Activated naive CD4-positive, alpha-beta T cell treated with anti-CD3 and anti-CD28 coated beads, Interleukin-2, amount 50 U/mL, for 16 hours (primary cell): ENCODE results near the gene PRKAG1.
A peak's percentile ranks its signal among the peaks of the same experiment; 100 is the strongest.

Experiments
- DNase-seq: peaks from one replicate; pipeline ENCODE4 v3.0.0-alpha.2; 2020

The PRKAG1 gene

GRCh38 chr12:48960834-48961233, 57.7 kb downstream of the PRKAG1 start:
- no peak for DNase-seq

GRCh38 chr12:48958049-48958388, 60.6 kb downstream of the PRKAG1 start:
- DNase-seq, result no peak

DNA sequence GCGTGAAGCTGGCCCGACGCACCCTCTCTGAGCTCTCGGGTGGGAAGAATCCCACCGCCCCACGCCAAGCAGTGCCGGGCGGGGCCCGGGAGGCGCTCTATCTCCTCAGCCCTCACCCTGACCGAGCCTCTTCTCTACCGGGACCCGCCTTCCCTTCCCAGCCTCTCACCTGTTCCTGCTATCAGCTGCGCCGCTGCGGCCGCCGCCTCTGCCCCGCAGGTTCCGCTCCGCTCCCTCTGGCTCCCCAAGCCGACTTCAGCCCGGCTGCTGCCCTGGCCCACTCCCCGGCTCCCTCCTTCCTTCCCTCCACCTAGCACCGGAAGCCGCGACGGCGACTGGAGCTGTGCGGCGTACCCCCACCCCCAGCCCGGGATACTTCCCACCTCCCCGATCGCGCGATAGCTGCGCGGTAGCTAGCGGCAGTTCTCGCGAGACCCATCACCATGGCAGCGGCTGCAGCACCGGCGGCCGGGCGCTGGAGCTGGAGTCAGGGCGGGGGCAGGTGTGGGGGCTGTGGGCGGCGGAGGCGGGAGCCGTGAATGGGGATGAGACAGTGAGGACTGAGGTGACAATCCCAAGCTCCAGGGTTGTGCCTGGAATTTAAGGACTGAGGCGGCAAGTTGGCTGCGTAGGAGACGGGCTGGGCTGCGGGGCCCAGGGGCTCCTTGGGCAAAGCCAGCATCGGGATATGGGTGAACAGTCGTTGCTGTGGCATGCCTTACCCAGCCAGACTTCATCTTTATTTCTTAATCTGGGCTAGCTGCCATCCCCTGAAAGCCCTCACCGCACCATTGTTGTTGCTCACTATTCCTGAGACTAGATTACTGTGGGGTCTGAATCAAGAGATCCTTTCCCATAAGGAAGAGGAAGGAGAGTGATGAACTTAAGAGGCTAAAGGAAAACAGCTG, 61.2 kb downstream of the PRKAG1 start, which contains the start of gene ARF3:
Gene ARF3, minus strand, starts transcription at position 347 of the 908 bp plus-strand sequence. CDS start 16,392 bp downstream, outside the sequence.
- peak; percentile 92 for DNase-seq

DNA sequence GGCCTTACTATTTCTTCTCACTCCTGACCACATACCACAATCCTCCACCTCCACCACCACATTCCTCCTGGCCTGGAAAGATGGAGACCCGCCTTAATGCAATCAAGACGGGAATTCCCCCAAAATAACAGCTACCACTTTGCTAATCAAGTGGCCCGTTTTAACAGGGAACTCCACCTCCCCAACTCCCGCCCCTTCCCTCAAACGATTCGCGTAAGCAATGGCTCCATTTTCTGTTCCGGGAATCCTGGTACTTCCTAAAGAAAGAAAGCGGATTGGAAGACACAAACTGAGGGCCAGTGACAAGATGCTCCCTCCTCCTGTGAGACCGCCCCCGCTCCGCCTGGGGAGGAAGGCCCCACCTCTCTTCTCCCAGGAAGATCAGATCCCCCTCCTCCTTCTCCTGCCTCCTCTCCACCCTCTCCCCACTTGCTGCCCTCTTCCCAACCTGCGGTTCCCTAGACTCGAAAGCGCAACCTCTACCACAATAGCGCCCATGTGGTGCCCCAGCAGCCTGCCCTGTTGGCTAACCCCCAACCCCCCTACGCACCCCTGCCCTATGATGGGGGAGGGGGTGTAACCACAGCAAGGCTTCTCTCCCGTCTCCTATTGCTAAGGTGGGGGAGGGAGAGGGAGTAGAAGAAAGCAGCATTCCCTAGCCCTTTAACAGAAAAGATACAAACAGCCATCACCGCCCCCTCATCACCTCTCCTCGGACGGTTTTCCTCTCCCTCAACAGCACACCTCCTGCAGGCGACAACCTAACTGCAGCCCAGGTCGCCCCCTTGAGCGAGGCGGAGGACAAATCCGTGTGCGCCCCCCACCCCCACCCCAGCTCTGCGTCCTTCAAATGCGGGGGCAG, 62.1 kb downstream of the PRKAG1 start:
- DNase-seq, result peak; percentile 24

GRCh38 chr12:48954841-48955501, 63.6 kb downstream of the PRKAG1 start:
- DNase-seq, result no peak

DNA sequence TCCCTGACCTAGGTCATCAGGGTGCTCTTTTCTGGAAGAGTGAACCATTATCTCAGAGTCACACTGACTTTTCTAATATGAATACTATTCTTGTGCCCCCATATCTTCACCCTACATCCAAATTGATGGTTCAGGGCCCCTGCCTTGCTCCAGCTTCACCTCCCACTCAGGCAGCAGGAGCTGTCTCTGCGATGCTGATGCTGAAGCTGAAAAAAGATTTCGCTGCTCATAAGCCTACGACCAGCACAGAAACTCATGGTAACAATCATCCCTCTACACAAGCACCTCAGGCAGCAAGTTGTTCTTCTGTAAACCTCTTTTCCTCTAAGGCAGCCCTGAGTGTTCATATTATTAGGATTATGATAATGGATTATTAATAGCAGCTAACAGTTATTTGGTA, 64.5 kb downstream of the PRKAG1 start:
- no peak for DNase-seq

- no peak for DNase-seq
Measured at GRCh38 chr12:48952691-48953090, 65.9 kb downstream of the PRKAG1 start.
